ENCODE results near the gene AURKA. TPM values are rescaled to one million over a fixed set of nuclear protein-coding genes. Genes with fewer than 3 reads are reported as not detected.
A peak's percentile ranks its signal among the peaks of the same experiment; 100 is the strongest.

The AURKA gene
- total and polyA plus RNA-seq, 9 of the 15 experiments (the other 6 are each of a cell fraction or from before 2014, with no cell fraction given), result 72.7 to 162 (median 113) TPM

GRCh38 chr20:56362833-56363413, 29.1 kb downstream of the AURKA start (continued):
- TF ChIP-seq GATA2 (CRISPR knock-in tag; IDR thresholded peaks at IDR 0.05), result peak; percentile 92
- TF ChIP-seq, protein P1, sequence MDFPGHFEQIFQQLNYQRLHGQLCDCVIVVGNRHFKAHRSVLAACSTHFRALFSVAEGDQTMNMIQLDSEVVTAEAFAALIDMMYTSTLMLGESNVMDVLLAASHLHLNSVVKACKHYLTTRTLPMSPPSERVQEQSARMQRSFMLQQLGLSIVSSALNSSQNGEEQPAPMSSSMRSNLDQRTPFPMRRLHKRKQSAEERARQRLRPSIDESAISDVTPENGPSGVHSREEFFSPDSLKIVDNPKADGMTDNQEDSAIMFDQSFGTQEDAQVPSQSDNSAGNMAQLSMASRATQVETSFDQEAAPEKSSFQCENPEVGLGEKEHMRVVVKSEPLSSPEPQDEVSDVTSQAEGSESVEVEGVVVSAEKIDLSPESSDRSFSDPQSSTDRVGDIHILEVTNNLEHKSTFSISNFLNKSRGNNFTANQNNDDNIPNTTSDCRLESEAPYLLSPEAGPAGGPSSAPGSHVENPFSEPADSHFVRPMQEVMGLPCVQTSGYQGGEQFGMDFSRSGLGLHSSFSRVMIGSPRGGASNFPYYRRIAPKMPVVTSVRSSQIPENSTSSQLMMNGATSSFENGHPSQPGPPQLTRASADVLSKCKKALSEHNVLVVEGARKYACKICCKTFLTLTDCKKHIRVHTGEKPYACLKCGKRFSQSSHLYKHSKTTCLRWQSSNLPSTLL (IDR thresholded peaks at IDR 0.05), result no peak
- no peak for TF ChIP-seq CSDE1 (IDR thresholded peaks at IDR 0.05)
- no peak for TF ChIP-seq SREBF2 (CRISPR knock-in tag; IDR thresholded peaks at IDR 0.05)
- no peak for TF ChIP-seq ZBTB8A (IDR thresholded peaks at IDR 0.05; ENCODE audit: partially characterized antibody)
- no peak for TF ChIP-seq CHD4 (IDR thresholded peaks at IDR 0.05; ENCODE audit: insufficient read depth, insufficient replicate concordance, low read depth, low read length, poor library complexity, severe bottlenecking)
- TF ChIP-seq MTA2 (IDR thresholded peaks at IDR 0.05; ENCODE audit: low read depth), result peak; percentile 98
- TF ChIP-seq, protein P2, sequence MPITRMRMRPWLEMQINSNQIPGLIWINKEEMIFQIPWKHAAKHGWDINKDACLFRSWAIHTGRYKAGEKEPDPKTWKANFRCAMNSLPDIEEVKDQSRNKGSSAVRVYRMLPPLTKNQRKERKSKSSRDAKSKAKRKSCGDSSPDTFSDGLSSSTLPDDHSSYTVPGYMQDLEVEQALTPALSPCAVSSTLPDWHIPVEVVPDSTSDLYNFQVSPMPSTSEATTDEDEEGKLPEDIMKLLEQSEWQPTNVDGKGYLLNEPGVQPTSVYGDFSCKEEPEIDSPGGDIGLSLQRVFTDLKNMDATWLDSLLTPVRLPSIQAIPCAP (CRISPR knock-in tag; IDR thresholded peaks at IDR 0.05; ENCODE audit: borderline replicate concordance), result no peak
- TF ChIP-seq PREB (CRISPR knock-in tag; IDR thresholded peaks at IDR 0.05), result no peak
- peak; percentile 95 for TF ChIP-seq L3MBTL2 (IDR thresholded peaks at IDR 0.05)
- 0 out of 2 replicates have a peak, but pooled peaks have one; percentile 44 for TF ChIP-seq ETV1 (tag; conservative IDR thresholded peaks at IDR 0.05; ENCODE audit: low read depth)
- TF ChIP-seq, protein P3, sequence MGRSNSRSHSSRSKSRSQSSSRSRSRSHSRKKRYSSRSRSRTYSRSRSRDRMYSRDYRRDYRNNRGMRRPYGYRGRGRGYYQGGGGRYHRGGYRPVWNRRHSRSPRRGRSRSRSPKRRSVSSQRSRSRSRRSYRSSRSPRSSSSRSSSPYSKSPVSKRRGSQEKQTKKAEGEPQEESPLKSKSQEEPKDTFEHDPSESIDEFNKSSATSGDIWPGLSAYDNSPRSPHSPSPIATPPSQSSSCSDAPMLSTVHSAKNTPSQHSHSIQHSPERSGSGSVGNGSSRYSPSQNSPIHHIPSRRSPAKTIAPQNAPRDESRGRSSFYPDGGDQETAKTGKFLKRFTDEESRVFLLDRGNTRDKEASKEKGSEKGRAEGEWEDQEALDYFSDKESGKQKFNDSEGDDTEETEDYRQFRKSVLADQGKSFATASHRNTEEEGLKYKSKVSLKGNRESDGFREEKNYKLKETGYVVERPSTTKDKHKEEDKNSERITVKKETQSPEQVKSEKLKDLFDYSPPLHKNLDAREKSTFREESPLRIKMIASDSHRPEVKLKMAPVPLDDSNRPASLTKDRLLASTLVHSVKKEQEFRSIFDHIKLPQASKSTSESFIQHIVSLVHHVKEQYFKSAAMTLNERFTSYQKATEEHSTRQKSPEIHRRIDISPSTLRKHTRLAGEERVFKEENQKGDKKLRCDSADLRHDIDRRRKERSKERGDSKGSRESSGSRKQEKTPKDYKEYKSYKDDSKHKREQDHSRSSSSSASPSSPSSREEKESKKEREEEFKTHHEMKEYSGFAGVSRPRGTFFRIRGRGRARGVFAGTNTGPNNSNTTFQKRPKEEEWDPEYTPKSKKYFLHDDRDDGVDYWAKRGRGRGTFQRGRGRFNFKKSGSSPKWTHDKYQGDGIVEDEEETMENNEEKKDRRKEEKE (IDR thresholded peaks at IDR 0.05; ENCODE audit: borderline replicate concordance in 1 of 2, control insufficient read depth in 1 of 2, low read depth in 2 of 2, low read length in 1 of 2), result no peak
- TF ChIP-seq, protein P4, sequence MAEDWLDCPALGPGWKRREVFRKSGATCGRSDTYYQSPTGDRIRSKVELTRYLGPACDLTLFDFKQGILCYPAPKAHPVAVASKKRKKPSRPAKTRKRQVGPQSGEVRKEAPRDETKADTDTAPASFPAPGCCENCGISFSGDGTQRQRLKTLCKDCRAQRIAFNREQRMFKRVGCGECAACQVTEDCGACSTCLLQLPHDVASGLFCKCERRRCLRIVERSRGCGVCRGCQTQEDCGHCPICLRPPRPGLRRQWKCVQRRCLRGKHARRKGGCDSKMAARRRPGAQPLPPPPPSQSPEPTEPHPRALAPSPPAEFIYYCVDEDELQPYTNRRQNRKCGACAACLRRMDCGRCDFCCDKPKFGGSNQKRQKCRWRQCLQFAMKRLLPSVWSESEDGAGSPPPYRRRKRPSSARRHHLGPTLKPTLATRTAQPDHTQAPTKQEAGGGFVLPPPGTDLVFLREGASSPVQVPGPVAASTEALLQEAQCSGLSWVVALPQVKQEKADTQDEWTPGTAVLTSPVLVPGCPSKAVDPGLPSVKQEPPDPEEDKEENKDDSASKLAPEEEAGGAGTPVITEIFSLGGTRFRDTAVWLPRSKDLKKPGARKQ (CRISPR knock-in tag; IDR thresholded peaks at IDR 0.05), result no peak
- TF ChIP-seq BRD9 (IDR thresholded peaks at IDR 0.05; ENCODE audit: low read depth, partially characterized antibody), result peak; percentile 51
- TF ChIP-seq RBBP5 (IDR thresholded peaks at IDR 0.05; ENCODE audit: borderline replicate concordance, insufficient read depth, low read length, poor library complexity, severe bottlenecking), result no peak
- no peak for TF ChIP-seq MCM3 (IDR thresholded peaks at IDR 0.05)
- TF ChIP-seq ZBTB34 (CRISPR knock-in tag; IDR thresholded peaks at IDR 0.05), result 0 out of 2 replicates have a peak, but pooled peaks have one; percentile 8

Data from K562 (cell line).